Progenitor cell of endocrine pancreas (in vitro differentiated cells): ENCODE measurements around the gene MRPL44. TPM values are rescaled to one million over a fixed set of nuclear protein-coding genes. Genes with fewer than 3 reads are reported as not detected.
"Not testable (repeated sequence)": the region's sequence is repeated elsewhere in the genome, so short reads cannot be mapped to it uniquely, and the experiment has no call there.

Experiments used
- DNase-seq: peaks from one replicate; pipeline ENCODE4 v3.0.0; 2021; ENCODE audit warnings: low spot score; ENCODE audit not compliant: unreplicated experiment
- H3K27ac Mint-ChIP-seq: 2 replicates; pipeline ENCODE4 v1.8.0; 2021; ENCODE audit warnings: mild to moderate bottlenecking, moderate library complexity, mixed read lengths
- H3K27me3 Mint-ChIP-seq: 2 replicates; pipeline ENCODE4 v1.8.0; 2021; ENCODE audit warnings: mixed read lengths
- H3K36me3 Mint-ChIP-seq: 2 replicates; pipeline ENCODE4 v1.8.0; 2022; ENCODE audit warnings: mixed read lengths; ENCODE audit not compliant: insufficient read depth
- H3K4me1 Mint-ChIP-seq: 2 replicates; pipeline ENCODE4 v1.8.0; 2021; ENCODE audit warnings: low read depth, mixed read lengths
- H3K4me3 Mint-ChIP-seq: 2 replicates; pipeline ENCODE4 v1.8.0; 2021; ENCODE audit warnings: low read depth, mild to moderate bottlenecking, moderate library complexity, mixed read lengths
- H3K9me3 Mint-ChIP-seq: 2 replicates; pipeline ENCODE4 v1.8.0; 2021; ENCODE audit warnings: low read depth, mixed read lengths
- total RNA-seq: library from RNA; stranded (reverse); gene quantifications from 2 replicates; pipeline ENCODE4 v1.2.1, GENCODE V29; 2021
- TF ChIP-seq, protein P1 (sequence below): fragments of 200-600 bp; sonication (generic); IDR thresholded peaks from one replicate; pipeline ENCODE4 v1.5.0; 2021; ENCODE audit warnings: antibody characterized with exemption, mild to moderate bottlenecking; ENCODE audit not compliant: unreplicated experiment

The MRPL44 gene
- total RNA-seq, 1 donor from 2014 or later, result 26.1 TPM

DNA sequence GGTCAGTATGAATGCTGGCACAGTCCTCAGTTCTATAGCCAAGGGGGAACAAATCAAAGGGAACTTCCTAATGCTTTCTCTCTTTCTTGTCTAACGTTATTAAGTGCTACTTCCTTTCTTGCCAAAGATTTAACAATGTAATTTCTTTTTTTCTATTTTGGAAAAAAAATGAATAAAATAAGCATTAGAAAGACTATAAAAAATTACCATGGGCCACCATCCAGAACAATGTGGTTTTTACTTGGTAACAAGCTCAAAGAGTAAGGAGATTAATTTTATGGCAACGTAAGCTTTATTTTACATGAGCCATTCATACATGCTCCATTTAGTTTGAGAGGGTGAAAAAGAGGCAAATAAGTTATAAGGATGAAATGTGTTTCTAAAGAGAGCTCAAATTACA, 41.7 kb downstream of the MRPL44 start:
- Mint-ChIP-seq H3K27me3 (no peaks in the 10 kb centered on the region), H3K27ac (no peak overlapping the region), H3K4me3 (no peak overlapping the region), H3K9me3 (no peaks in the 10 kb centered on the region), H3K4me1 (no peaks in the 10 kb centered on the region), H3K36me3 (peaks cover 2% of the 10 kb centered on the region)
- DNase-seq, result no peak
- TF ChIP-seq, protein P1, sequence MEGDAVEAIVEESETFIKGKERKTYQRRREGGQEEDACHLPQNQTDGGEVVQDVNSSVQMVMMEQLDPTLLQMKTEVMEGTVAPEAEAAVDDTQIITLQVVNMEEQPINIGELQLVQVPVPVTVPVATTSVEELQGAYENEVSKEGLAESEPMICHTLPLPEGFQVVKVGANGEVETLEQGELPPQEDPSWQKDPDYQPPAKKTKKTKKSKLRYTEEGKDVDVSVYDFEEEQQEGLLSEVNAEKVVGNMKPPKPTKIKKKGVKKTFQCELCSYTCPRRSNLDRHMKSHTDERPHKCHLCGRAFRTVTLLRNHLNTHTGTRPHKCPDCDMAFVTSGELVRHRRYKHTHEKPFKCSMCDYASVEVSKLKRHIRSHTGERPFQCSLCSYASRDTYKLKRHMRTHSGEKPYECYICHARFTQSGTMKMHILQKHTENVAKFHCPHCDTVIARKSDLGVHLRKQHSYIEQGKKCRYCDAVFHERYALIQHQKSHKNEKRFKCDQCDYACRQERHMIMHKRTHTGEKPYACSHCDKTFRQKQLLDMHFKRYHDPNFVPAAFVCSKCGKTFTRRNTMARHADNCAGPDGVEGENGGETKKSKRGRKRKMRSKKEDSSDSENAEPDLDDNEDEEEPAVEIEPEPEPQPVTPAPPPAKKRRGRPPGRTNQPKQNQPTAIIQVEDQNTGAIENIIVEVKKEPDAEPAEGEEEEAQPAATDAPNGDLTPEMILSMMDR, result no peak

DNA sequence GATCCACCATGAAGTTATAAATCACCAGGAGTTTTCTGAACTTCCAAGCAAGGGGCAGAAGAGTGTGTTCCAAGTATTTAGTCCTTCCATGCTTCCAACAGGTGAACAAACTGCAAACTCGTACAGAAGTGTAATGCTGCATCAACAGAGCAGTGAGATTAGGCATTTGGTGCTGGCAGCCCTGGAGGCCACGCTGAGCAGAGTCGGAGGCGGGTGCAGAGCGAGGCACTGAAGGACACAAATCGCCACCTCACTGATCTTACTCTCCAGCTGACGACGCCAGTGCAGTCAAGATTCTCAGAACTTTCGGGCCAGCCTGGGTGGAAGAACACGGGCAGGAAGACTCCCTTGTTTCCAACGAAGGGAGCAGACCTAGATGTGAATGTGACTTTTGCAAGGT, 42.6 kb downstream of the MRPL44 start:
- DNase-seq, result no peak
- no peaks in the 10 kb centered on the region for H3K4me1 Mint-ChIP-seq
- no peak overlapping the region for H3K4me3 Mint-ChIP-seq
- TF ChIP-seq, protein P1, result no peak
- no peaks in the 10 kb centered on the region for H3K9me3 Mint-ChIP-seq
- peak overlapping the region; percentile 53 for H3K27ac Mint-ChIP-seq
- peaks cover 2% of the 10 kb centered on the region for H3K36me3 Mint-ChIP-seq
- H3K27me3 Mint-ChIP-seq, result no peaks in the 10 kb centered on the region

DNA sequence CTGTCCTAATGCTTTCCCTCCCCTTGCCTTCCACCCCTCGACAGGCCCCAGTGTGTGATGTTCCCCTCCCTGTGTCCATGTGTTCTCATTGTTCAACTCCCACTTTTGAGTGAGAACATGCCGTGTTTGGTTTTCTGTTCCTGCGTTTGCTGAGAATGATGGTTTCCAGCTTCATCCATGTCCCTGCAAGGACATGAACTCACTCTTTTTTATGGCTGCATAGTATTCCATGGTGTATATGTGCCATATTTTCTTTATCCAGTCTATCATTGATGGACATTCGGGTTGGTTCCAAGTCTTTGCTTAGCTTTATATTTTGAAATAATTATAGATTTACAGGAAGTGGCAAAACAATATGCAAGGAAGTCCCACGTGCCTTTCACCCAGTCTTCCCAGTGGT, 43.4 kb downstream of the MRPL44 start:
- not testable (repeated sequence) for H3K27me3 Mint-ChIP-seq, DNase-seq, H3K4me3 Mint-ChIP-seq, H3K9me3 Mint-ChIP-seq, H3K27ac Mint-ChIP-seq, H3K36me3 Mint-ChIP-seq, H3K4me1 Mint-ChIP-seq

DNA sequence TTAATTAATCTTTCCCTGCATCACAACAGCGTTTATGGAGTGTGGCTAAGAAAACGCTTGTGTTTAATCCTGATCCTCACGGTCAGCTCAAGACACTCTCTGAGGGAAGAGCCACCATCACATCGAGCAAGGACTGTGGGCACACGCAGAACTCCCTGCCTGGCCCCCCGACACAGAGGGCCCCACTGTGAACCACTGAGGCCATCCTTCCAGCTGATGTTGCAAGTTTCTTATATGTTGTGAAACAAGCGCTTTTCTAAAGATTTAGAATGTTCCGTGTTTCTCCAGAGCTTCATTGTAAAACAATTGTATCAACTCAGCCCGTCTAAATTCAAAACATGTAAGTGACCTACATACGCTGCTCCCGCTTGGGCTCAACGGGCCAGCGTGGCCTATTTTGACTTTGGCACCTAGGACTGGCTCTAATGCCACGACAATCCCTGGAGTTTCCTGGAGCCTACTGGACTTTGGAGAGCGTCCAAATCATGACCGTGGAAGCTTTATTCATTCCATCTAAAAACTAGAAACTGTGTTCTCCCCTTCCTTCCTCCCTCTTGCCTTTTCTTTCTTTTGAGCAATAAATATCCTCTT, 46.9 kb downstream of the MRPL44 start:
- no peak for DNase-seq
- no peaks in the 10 kb centered on the region for H3K9me3 Mint-ChIP-seq
- no peak overlapping the region for H3K27ac Mint-ChIP-seq
- H3K27me3 Mint-ChIP-seq, result no peaks in the 10 kb centered on the region
- no peak overlapping the region for H3K4me3 Mint-ChIP-seq
- peaks cover 2% of the 10 kb centered on the region for H3K36me3 Mint-ChIP-seq
- TF ChIP-seq, protein P1, result no peak
- H3K4me1 Mint-ChIP-seq, result peaks cover 8% of the 10 kb centered on the region

DNA sequence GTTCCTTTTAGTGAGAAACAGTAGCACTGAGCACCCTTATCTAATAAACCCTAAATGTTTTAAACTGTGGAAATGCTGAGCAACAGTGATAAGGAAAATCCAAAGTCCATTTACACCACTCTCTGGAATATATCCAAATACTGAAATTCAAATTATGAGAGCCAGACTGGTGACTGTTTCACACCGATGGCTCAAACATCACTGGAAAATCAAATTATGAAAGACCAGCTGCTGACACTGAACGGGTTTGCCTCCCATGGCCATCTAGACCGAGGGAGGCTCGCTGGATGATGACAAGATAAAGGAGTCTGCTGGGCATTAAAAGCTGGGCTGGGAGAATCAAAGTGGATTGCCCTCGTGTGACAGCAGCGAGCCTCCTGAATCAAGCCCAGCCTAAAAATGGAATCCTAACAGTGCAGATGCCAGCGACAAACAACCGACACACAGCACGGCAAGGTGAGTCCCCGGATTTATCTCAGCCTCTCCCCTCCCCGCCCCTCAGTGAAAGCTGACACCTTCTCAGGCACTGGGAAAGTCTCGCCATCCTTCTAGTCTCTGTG, 51.5 kb downstream of the MRPL44 start:
- no peak for DNase-seq
- Mint-ChIP-seq H3K27me3 (no peaks in the 10 kb centered on the region), H3K4me3 (peak overlapping the region; percentile 58), H3K27ac (no peak overlapping the region), H3K4me1 (peaks cover 10% of the 10 kb centered on the region), H3K9me3 (no peaks in the 10 kb centered on the region), H3K36me3 (no peaks in the 10 kb centered on the region)
- TF ChIP-seq, protein P1, result no peak
